Testis (tissue), 3 donors: Measurements from ENCODE around the gene POU2AF1. TPM values are rescaled to one million over a fixed set of nuclear protein-coding genes. Genes with fewer than 3 reads are reported as not detected.

Source experiments
- DNase-seq: peaks from one replicate; pipeline ENCODE4 v3.0.0-alpha.2; 2019
- H3K27ac ChIP-seq, 2 donors: fragments of 200-600 bp; sonication (generic); one replicate each; pipeline ENCODE4 v1.5.1; 2019
- H3K27me3 ChIP-seq: fragments of 200-600 bp; sonication (generic); one replicate; pipeline ENCODE4 v1.5.1; 2019
- H3K36me3 ChIP-seq: fragments of 200-600 bp; sonication (generic); one replicate; pipeline ENCODE4 v1.5.1; 2017; ENCODE audit warnings: low read depth; ENCODE audit errors: missing control alignments
- H3K4me1 ChIP-seq: fragments of 200-600 bp; sonication (generic); one replicate; pipeline ENCODE4 v1.5.1; 2019
- H3K4me3 ChIP-seq, 2 donors: fragments of 200-600 bp; sonication (generic); one replicate each; pipeline ENCODE4 v1.5.1; 2017 to 2019
- H3K9me3 ChIP-seq: fragments of 200-600 bp; sonication (generic); one replicate; pipeline ENCODE4 v1.5.1; 2017
- POLR2A ChIP-seq: fragments of 450-650 bp; IDR thresholded peaks from one replicate; pipeline ENCODE4 v1.6.1; 2017; ENCODE audit warnings: antibody characterized with exemption, mild to moderate bottlenecking, moderate library complexity
- WGBS, 2 donors: methylation state at CpG; one replicate each; pipeline ENCODE4 v1.1.5; 2018; 5-methylcytosine and 5-hydroxymethylcytosine counted together
- intact Hi-C: fragments of 100-400 bp; cut with DNase I; formaldehyde crosslinking; loops from one replicate; pipeline ENCODE4 v1.15.1; 2023; ENCODE audit warnings: low total_unique reads
- polyA plus RNA-seq: library from polyadenylated mRNA; stranded (reverse); fragments of 350-450 nt; fragmentation: Illumina TruSeq; extraction: RNeasy Lipid Tissue Mini Kit (QIAGEN cat#74804); gene quantifications from one replicate; pipeline ENCODE4 v1.2.3, GENCODE V29; 2014; ENCODE audit warnings: low read depth, low replicate concordance; ENCODE audit not compliant: insufficient read depth
- total RNA-seq, 2 donors: library from RNA; depleted of rRNA; stranded (reverse); fragments of >200 nt; gene quantifications; one replicate each; pipeline ENCODE4 v1.2.3, GENCODE V29; 2016
- TF ChIP-seq, protein P1 (sequence below), 3 experiments: fragments of 450-650 bp in 2 of 3; fragments of 200-600 bp in 1 of 3; sonication (generic) in 1 of 3; IDR thresholded peaks; one replicate each; pipeline ENCODE4 v1.5.1; 2016 to 2019; ENCODE audit warnings: antibody characterized with exemption in 3 of 3, mild to moderate bottlenecking in 2 of 3, moderate library complexity in 1 of 3

Gene POU2AF1
- total and polyA plus RNA-seq, 3 donors from 2014 or later = 2.7 to 4.6 (median 2.8) TPM

DNA sequence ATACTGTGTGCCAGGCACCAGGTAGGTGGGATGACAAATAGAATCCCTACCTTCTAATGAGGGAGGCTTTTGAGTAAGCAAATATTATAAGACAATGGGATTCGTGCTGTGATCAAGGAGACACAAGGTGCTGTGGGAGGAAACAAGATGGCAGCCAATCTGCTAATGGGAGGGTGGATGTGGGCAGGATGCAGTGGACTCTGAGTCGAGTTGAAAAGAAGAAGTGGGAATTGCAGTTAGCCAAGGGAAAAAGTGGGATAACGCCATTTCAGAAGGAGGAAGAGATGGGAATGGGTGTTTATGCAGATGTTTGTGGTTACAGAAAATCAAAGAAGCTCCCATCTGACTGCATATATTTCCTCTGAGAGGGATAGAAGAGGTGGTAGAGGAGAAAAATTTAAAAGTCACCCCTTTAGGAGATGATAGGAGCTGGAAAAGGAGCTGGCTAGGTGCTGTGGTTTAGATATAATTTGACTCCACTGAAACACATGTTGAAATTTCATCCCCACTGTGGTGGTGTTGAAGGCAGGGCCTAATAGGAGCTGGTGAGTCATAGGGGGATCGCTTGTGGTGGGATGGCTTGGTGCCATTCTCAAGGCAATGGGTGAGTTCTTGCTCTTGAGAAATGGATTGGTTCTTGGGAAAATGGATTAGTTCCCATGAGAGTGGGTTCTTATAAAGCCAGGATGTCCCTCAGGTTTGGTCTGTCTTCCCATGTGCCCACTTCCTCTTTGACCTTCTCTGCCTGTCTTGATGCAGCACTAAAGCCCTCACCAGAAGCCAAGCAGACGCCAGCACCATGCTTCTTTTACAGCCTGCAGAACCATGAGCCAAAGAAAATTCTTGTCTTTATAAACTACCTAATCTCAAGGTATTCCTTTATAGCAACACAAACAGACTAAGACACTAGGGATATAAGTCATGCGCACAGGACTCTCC lies 30.0 kb upstream of the POU2AF1 start:
- no peak for DNase-seq
- 83 to 88% methylated on average over 6 of the region's 6 CpGs for WGBS, 2 donors

DNA sequence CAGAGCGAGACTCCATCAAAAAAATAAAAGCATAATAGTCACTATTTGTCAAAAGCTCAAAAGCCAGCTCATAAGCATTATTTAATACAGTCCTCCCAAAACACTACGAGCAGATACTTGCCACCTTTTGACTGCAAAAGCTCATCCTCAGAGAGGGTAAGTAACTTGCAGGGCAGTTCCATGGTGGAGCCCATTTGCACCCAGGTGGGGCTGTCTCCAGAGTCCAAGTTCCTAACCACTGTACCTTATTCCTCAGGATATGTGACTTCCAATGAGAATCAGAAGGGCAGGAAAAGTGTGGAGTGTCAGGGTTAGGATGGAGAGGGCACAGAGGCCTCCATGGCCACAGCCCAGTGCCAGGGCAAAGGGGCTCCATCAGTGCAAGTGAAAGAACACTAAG lies 28.6 kb upstream of the POU2AF1 start:
- H3K4me1 ChIP-seq = no peaks in the 10 kb centered on the region
- no peaks in the 10 kb centered on the region for H3K27me3 ChIP-seq
- H3K4me3 ChIP-seq = no peak overlapping the region
- TF ChIP-seq, protein P1, sequence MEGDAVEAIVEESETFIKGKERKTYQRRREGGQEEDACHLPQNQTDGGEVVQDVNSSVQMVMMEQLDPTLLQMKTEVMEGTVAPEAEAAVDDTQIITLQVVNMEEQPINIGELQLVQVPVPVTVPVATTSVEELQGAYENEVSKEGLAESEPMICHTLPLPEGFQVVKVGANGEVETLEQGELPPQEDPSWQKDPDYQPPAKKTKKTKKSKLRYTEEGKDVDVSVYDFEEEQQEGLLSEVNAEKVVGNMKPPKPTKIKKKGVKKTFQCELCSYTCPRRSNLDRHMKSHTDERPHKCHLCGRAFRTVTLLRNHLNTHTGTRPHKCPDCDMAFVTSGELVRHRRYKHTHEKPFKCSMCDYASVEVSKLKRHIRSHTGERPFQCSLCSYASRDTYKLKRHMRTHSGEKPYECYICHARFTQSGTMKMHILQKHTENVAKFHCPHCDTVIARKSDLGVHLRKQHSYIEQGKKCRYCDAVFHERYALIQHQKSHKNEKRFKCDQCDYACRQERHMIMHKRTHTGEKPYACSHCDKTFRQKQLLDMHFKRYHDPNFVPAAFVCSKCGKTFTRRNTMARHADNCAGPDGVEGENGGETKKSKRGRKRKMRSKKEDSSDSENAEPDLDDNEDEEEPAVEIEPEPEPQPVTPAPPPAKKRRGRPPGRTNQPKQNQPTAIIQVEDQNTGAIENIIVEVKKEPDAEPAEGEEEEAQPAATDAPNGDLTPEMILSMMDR (IDR thresholded peaks at IDR 0.05) = no peak
- TF ChIP-seq POLR2A = no peak
- H3K27ac ChIP-seq = no peak overlapping the region
- no peaks in the 10 kb centered on the region for H3K36me3 ChIP-seq
- DNase-seq = no peak
- intact Hi-C loops = no loop called here
- WGBS, 2 donors = 100% methylated on average over 2 of the region's 2 CpGs
- no peaks in the 10 kb centered on the region for H3K9me3 ChIP-seq

More for the DNA sequence above, 30.0 kb upstream of the POU2AF1 start:
- Histone ChIP-seq H3K4me1 (no peaks in the 10 kb centered on the region), H3K4me3 (no peak overlapping the region), H3K36me3 (no peaks in the 10 kb centered on the region), H3K27ac (no peak overlapping the region), H3K9me3 (no peaks in the 10 kb centered on the region), H3K27me3 (no peaks in the 10 kb centered on the region)
- TF ChIP-seq POLR2A = no peak
- TF ChIP-seq, protein P1 (IDR thresholded peaks at IDR 0.05) = no peak
- intact Hi-C loops = no loop called here

DNA sequence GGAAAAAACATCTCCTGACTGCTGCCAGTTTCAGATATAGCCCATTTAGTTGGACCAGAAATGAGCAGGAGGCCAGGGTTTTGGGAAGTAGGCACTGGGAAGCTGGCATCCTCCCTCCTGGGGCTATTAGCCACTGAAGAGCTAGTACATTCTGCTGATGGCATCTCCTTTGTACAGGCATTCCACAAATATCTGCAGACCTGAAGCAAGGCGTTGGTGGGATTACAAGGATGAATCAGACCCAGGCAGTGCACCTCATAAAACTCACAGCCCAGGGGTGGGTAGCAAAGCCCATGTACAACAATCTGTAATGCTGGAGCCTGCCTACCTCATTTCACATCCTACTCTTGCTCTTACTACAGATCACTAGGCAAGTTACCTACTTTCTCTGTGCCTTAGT lies 27.5 kb upstream of the POU2AF1 start:
- H3K27ac ChIP-seq = no peak overlapping the region
- H3K4me1 ChIP-seq = no peaks in the 10 kb centered on the region
- H3K27me3 ChIP-seq = no peaks in the 10 kb centered on the region
- no peak overlapping the region for H3K4me3 ChIP-seq
- intact Hi-C loops = no loop called here
- H3K36me3 ChIP-seq = no peaks in the 10 kb centered on the region
- WGBS, 2 donors = 67 to 69% methylated on average over 1 of the region's 1 CpG
- TF ChIP-seq, protein P1 (IDR thresholded peaks at IDR 0.05) = no peak
- TF ChIP-seq POLR2A = no peak
- DNase-seq = no peak
- no peaks in the 10 kb centered on the region for H3K9me3 ChIP-seq

DNA sequence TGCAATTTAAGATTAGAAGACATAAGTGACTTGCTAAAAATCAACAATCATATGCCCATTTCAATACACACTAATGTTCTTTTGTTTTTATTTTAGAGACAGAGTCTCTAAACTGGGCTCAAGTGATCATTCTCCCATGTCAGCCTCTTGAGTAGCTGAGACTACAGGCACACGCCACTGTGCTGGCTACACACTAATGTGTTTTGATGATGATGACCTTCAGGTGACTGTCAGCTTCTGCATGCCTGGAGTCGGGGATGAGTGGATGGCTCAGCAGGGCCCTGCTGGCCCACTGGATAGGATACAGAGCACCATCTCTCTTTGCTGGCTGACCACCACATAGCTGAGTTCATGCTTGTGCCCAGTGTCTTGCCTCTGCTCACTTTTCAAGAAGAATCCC lies 27.0 kb upstream of the POU2AF1 start:
- Histone ChIP-seq H3K36me3 (no peaks in the 10 kb centered on the region), H3K4me3 (no peak overlapping the region), H3K27me3 (no peaks in the 10 kb centered on the region), H3K27ac (no peak overlapping the region), H3K9me3 (no peaks in the 10 kb centered on the region), H3K4me1 (no peaks in the 10 kb centered on the region)
- TF ChIP-seq, protein P1 (IDR thresholded peaks at IDR 0.05) = no peak
- TF ChIP-seq POLR2A = no peak
- 86% methylated on average over 2 of the region's 2 CpGs for WGBS, 2 donors
- intact Hi-C loops = no loop called here
- DNase-seq = no peak
